GM20000 (cell line): ENCODE data around the gene GK2.

Source experiments
- DNase-seq: peaks from one replicate; pipeline ENCODE4 v3.0.0; 2012; ENCODE audit warnings: low spot score
- TF ChIP-seq, protein P1 (sequence below): IDR thresholded peaks from 2 replicates; pipeline ENCODE4 v1.5.1; 2012; ENCODE audit warnings: mild to moderate bottlenecking, control low read depth; ENCODE audit errors: extremely low read depth, missing control alignments

GK2 gene

DNA sequence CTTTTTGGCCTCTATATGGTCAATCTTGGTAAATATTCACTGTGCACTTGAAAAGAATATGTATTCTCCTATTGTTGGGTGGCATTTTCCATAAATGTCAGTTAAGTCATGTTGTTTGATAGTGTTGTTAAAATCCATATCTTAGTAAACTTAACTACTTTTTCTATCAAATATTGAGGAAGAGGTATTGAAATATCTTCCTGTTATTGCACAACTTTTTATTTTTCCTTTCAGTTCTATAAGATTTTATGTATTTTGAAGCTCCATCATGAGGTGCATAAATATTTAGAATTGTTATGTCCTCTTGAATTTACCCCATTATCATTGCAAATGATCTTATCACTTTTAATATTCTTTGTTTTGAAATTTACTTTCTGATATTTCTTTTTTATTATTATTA, 3.4 kb downstream of the GK2 start:
- TF ChIP-seq, protein P1, sequence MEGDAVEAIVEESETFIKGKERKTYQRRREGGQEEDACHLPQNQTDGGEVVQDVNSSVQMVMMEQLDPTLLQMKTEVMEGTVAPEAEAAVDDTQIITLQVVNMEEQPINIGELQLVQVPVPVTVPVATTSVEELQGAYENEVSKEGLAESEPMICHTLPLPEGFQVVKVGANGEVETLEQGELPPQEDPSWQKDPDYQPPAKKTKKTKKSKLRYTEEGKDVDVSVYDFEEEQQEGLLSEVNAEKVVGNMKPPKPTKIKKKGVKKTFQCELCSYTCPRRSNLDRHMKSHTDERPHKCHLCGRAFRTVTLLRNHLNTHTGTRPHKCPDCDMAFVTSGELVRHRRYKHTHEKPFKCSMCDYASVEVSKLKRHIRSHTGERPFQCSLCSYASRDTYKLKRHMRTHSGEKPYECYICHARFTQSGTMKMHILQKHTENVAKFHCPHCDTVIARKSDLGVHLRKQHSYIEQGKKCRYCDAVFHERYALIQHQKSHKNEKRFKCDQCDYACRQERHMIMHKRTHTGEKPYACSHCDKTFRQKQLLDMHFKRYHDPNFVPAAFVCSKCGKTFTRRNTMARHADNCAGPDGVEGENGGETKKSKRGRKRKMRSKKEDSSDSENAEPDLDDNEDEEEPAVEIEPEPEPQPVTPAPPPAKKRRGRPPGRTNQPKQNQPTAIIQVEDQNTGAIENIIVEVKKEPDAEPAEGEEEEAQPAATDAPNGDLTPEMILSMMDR, result no peak
- no peak for DNase-seq

DNA sequence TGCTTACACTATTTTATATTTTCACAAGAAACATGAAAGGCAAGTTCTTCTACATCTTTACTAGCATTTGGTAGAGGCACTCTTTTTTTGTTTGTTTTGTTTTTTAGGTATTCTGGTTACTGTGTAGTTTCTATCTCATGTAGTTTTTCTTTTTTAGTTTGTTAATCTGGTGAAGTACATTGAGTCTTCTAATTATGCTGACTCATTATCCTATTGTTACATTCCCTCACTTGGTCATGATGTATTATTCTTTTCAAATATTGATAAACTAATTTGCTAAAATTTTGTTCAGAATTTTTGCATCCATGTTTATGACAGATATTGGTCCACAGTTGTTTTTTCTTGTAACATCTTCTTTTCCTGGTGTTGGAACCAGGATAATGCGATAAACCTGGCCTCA, 4.7 kb downstream of the GK2 start:
- no peak for DNase-seq
- TF ChIP-seq, protein P1, result no peak

DNA sequence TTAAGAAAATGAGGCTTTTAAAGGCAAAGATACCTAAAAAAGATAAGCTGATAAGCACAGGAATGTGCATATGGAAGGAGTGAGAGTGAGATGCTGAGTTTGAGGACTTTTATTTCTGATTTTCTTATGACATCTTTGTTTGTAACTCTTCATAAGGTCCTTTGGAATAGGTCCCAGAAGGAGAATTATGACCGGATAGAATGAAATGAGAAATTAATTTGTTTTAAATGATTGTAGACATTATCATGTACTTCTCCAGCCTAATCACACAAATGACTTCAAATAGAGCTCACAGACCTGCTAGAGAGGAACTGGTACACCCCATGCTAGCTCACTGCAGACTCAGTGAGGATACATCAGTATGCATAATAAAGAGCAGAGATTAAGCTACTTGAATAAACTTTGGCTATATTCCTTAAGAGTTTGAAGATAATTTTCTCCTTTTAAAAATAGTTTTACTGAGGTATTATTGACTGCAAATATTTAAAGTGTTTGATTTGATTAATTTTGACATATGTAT, 5.6 kb downstream of the GK2 start:
- TF ChIP-seq, protein P1, result no peak
- DNase-seq, result no peak

DNA sequence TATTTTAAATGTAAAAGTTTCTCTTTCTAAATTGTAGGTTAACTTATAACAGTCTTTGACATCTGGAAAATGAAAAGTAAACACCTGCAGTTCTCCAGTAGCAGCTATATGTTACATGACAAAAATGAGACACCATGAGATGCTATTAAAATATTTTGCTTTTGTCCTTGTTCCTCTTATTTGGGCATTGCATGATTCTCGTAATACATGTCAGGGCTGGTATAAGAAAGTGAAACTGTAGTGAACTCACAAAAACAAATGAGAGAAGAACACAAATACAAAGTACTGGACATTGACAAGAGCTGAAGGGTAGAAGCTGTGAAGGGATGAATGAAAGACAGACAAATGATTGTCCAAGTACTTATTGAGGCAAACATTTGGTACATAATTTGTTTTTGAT, 9.0 kb downstream of the GK2 start:
- TF ChIP-seq, protein P1, result no peak
- no peak for DNase-seq

DNA sequence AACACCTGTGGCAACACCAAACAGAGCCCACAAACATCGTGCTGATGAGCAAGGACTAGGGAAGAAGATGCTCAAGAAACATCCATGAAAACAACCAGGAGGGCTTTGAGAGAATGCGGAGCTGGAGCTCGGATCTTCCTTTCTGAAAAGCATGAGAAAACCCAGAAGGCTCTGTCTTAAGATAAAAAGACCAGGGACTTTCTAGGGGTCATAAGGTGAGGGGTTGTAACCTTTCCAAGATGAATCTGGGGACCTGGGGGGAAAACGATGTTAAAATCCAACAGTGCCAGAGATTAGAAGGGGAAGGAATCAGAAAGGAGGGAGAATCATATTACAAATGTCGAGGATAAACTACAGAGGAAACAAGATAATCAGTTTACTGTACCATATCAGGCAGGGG, 10.1 kb downstream of the GK2 start:
- TF ChIP-seq, protein P1, result no peak
- DNase-seq, result no peak

DNA sequence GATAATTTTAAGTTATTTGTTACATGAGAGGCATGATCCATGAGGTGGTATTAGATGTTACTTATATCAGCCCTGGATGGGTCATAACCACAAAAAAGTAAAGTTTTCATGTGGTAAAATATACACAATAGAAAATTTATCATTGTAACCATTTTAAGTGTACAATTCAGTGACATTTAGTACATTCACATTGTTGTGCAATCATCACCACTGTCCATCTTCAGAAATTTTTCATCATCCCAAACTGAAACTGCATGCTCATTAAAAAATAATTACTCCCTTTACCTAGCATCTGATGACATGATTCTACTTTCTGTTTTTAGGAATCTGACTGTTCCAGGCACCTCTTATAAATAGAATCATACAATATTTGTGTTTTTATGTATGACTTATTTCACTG, 11.2 kb downstream of the GK2 start:
- TF ChIP-seq, protein P1, result no peak
- no peak for DNase-seq

GRCh38 chr4:79395841-79396240, 12.2 kb downstream of the GK2 start:
- TF ChIP-seq, protein P1, result no peak

More at GRCh38 chr4:79395841-79396240, 12.2 kb downstream of the GK2 start:
- DNase-seq, result no peak
